Hematopoietic multipotent progenitor cell treated with erythropoietin and hydrocortisone succinate and interleukin-3 and kit ligand, for 15 days (in vitro differentiated cells): ENCODE measurements around the gene GHRHR.

Experiments used
- DNase-seq: peaks from one replicate; pipeline ENCODE4 v3.0.0-alpha.2; 2015; ENCODE audit warnings: low spot score

The GHRHR gene

DNA sequence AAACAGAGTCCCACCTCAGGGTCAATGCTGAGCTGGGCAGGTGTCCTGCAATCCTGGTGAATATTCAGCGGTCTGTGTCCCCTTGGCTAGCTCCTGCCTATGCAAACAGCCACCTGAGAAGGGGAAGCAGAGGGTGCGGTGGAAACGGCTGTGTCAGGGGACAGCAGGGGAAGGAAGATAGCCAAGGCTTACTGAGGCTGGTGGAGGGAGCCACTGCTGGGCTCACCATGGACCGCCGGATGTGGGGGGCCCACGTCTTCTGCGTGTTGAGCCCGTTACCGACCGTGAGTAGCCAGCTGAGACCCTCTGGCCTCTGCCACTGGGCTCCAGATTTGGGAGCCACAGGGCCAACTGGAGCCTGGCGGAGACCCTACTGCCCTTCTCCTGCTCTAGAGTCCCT is at the start of gene GHRHR:
Gene GHRHR (plus strand): TSS at position 112 of the 400 bp plus-strand sequence. CDS start 116 bp downstream, at position 228.
- DNase-seq, result no peak

DNA sequence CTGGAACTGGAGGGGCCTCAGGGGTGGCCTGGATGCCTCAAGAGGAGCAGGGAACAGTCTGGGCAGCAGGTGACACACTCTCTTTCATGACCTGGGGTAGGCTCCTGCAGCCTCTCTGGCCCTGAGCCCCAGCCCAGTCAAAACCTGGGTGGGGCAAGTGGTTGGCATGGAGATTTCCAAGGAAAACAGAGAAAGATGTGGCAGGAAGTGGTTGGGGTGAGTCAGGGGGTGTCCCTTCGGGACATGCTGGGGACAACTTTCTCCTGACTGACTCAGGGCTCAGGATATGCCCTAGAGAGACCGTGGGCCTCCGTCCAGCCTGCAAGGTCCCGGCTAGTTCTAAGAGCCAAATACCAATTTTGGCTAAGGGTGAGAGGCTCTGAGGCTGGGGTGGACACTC is 49.2 kb upstream of the GHRHR start:
- no peak for DNase-seq

DNA sequence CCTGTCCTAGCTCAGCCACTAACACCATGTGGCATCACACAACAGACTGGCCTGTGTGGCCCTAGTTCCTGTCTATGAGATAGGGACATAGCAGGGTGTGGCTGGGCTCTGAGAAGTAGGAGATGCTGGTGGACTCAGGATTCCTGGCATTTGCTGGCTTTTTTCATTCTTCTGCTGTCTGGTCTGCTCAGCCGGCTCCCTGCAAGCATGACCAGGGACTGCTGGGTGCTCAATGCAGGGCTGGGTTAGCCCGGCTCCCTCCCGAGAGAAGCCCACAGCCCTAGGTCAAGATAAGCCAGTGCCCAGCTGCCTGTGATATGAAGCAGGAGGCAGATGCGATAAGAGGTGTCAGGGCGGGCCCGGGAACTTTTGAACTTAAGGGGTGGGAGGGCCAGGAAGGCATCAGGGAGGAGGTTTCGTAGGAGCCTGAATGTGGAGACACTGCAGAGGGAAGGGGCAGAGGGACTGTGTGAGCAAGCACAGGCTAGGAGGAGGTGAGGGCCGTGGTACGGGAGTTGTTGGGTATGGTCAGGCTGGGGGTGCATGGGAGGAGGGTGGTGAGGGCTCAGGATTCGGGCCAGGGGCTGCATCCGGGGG is 48.6 kb upstream of the GHRHR start:
- peak; percentile 83 for DNase-seq

DNA sequence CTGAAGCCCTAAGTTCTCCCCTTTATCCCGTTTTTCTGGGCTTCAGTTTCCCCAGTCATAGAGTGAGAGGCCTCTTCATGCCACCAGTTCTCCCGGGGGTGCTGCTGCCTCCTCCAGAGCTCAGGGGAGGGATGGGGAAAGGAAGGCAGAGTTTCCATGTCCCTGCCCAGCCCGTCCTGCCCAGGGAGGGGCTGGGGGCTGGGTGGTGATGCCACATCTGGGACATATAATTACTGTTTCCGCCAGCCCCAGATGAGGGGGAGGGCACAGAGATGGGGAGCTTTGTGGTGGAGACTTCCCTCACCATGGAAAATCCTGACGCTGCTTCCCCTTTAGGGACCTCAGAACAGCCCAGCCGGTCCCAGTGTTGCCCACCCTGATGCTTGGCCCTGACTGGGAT is 48.0 kb upstream of the GHRHR start:
- DNase-seq, result no peak

DNA sequence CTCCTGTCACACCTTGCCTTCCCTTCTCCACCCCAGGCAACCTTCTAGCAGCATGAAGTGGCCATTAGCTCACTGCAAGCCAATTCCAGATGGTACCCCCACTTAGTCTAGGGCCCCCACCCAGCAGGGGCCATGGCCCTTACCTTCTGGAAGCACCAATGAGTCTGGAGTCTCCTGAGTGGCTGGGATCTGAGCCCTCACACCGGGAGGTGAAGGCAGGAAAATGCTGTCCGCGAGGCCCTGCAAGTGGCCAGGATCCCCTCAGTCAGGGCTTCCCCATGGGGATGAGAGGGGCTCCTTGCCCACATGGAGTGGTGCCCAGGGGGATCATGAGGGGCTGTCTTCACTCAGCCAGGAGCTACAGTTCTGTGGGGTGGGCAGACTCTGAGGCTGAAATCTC is 47.5 kb upstream of the GHRHR start:
- DNase-seq, result no peak

DNA sequence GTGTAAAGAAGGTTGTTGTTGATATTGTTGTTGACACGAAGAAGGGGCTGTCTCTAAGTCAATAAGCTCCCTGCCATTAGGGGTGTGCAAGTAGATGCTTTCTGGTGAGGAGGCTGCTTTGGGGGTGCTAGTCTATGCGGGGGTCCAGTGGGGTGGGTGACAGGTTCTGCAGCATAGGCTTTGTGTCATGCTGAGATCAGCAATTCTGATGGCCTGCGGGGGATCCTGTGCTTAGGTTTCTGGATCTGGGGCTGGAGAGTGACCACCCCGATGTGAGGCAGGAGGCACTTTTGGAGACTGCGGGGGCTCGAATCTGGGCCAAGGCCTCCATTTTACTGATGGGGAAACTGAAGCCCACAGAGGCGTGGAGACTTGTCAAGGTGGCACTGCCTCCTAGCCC is 47.0 kb upstream of the GHRHR start:
- no peak for DNase-seq

DNA sequence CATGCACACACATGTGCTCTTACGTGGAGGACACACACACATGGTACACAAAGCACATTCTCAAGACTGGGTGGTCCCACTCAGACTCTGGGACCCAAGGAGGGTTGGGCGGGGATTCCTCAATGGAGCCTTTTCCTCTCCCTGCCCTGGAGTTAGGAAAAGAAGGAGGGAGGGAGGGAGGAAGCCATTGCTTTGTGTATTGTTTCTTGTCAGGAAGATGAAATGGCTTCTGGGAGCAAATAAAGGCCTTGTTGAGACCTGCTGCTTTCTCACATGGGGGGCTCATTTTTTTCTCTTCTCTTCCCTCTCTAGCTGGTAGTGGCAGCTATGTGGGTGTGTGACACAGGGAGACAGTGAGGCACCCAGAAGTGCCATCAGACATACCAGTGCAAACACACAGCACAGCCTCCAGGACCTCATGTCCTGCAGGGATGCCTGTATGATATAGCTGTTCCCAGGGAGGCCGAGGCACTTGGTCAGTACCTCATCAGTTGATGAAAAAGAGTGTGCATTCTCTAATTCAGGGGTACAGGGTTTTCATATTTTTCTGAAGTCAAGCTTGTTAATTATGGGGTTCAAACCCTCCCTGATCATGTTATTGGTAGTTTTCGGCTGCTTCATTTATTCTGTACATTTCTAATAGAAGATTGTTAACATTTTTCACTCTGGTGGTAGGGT is 46.4 kb upstream of the GHRHR start:
- no peak for DNase-seq

DNA sequence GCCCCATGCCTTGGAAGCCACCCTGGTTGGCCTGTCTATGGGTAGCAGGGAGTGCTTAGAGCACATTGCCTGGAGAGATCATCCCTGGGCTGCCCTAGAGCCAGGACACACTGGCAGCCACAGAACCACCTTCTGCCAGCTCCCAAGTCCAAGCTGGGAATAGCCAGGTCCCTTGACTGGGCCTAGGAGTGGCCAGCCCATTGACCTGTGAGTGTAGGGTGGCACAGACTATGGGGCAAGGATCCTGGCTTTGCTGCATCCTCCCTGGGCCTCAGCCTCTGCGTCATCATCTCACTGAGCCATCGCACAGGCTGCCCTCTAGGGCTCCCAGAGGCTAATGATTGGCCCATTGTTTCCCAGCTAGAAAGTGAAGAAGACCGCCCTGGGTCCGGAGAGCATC is 45.1 kb upstream of the GHRHR start:
- no peak for DNase-seq

DNA sequence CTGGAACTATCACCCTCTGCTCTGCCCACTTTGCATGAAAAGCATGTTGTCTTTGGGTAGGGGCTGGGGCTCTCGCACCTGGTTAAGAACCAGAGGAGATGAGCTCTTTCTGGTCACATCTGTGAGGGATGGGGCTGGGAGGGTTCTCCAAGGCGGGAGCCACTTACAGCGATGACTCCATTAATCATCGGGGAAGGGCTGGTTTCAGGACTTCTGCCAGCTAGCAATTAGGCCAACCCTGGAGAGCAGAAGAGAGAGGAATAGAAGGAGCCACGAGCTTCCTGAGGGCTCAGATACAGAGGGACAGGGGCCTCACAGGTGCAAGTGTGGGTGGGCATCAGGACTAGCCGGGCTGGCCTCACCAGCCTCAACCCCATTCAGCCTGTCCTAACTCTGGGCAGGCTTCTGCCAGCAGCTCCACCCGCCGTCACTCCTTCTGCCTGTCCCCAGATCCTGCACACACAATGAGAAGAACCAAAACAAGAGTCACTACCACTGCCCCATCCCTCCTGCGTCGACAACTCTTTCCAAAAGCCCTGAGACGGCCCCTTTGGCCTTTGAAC is 43.7 kb upstream of the GHRHR start:
- peak; percentile 43 for DNase-seq

DNA sequence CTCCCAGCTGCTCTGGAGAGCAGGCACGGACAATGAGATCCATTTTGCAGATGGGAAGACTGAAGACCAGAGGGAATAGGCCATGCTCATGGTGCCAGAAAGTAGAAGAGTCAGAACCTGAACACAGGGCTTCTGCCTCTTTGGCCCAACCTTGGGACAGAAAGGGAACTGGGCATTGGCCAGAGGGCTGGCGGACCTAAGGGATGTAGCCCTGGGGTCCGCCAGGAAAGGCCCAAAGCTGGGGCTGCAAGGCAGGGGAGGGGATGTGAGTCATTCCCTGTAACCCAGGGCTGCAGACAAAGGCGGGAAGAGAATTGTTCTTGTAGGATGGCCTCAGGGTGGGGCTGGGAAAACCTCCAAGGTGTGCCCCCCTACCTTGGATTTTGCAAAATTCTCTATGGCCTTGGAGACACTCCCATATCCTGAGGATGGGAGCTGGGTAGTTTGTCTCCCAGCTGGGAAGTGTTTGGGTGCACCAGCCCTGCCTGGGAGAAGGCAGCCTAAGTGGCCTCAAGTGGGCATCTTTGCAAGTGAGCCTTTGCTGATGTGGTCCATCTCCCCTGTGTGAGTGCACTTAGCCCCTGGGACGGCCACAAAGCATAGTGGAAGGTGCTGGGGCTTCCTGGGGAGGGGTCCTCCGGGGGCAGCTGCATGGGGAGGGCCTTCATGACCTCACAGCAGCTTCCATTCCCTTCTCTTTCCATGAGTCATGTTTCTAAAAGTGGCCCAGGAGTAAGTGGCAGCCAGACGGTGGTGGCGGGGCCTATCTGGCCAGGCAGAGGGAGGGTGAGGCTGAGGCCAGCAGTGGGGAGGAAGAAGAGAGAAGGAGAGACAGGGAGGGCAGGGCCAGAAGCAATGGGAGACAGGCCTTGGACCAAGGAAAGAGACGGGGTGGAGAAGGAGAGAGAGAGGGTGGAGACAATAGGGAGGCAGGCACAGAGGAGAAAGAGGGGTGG is 42.9 kb upstream of the GHRHR start:
- peak; percentile 62 for DNase-seq

DNA sequence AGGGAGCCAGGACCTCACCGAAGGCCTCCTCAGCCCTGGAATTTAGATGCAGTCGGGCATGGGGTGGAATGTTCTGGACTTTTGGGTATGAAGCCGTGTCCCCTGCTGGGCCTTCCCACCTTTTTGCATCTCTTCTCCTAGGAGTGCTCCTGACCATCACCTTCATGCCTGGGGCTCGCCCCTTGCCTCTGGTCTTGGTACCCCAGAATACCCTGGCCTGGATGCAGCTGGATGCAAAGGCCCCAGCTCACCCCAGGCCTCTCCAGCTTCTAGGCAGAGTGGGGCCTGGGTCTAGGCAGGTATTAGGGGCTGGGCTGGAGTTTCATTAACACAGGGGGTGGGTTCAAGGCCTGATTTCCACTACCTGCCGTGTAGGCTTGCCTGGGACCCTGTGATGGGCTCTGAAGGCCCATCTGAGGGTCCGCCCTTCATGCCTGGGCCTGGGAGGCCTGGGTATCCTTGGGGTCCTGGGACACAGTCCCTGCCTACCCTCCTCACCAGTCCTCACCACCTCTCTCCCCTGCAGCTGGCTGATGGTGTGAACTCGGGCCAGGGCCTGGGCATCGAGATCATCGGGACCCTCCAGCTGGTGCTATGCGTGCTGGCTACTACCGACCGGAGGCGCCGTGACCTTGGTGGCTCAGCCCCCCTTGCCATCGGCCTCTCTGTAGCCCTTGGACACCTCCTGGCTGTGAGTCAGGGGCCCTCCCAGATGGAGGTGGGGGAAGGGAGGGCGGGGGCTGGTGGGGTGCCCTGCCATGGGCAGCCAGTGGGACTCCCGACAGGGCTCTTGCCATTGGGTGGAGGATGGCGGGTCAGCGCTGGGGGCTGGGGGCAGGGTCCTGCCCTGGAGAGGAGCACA is 42.0 kb upstream of the GHRHR start:
- no peak for DNase-seq

DNA sequence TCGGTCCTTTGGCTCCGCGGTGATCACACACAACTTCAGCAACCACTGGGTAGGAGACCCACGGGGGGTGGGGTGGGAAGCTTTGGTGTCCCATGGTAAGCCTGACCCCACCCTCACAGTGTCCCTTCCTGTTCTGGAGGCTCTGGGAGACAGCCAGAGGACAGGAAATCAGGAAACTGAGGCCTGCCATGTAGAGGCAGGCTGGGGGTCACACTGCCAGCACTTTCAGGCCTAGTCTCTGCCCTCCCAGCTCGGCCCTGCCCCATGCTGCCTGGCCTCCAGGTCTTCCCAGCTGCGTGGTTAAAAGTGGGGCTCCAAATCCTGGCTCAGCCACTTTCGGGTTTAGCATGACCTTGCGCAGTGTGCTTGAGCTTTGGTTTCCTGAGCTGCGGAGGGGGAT is 41.2 kb upstream of the GHRHR start:
- no peak for DNase-seq

DNA sequence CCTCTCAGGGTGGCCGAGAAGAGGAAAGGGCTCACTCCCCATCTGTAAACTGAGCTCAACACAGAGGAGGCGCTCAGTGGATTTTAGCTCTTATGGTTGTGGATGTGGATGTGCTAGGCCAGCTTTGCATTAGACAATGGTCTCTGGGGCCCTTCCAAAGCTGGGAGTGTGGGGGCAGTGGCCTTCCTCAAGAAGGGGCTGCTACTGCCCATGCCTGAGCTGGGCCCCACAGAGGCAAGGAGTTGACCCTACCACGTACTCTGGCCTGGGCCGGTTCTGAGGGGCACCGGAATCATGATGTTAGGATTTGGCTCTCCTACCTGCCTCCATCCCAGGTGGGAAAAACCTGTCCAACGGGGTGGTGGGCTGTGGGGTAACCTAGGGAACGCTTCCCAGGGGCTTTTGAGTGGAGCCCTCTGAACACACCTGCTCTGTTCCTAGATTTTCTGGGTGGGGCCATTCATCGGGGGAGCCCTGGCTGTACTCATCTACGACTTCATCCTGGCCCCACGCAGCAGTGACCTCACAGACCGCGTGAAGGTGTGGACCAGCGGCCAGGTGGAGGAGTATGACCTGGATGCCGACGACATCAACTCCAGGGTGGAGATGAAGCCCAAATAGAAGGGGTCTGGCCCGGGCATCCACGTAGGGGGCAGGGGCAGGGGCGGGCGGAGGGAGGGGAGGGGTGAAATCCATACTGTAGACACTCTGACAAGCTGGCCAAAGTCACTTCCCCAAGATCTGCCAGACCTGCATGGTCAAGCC is 40.6 kb upstream of the GHRHR start:
- DNase-seq, result no peak

DNA sequence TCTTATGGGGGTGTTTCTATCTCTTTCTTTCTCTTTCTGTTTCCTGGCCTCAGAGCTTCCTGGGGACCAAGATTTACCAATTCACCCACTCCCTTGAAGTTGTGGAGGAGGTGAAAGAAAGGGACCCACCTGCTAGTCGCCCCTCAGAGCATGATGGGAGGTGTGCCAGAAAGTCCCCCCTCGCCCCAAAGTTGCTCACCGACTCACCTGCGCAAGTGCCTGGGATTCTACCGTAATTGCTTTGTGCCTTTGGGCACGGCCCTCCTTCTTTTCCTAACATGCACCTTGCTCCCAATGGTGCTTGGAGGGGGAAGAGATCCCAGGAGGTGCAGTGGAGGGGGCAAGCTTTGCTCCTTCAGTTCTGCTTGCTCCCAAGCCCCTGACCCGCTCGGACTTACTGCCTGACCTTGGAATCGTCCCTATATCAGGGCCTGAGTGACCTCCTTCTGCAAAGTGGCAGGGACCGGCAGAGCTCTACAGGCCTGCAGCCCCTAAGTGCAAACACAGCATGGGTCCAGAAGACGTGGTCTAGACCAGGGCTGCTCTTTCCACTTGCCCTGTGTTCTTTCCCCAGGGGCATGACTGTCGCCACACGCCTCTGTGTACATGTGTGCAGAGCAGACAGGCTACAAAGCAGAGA is 39.9 kb upstream of the GHRHR start:
- DNase-seq, result no peak

DNA sequence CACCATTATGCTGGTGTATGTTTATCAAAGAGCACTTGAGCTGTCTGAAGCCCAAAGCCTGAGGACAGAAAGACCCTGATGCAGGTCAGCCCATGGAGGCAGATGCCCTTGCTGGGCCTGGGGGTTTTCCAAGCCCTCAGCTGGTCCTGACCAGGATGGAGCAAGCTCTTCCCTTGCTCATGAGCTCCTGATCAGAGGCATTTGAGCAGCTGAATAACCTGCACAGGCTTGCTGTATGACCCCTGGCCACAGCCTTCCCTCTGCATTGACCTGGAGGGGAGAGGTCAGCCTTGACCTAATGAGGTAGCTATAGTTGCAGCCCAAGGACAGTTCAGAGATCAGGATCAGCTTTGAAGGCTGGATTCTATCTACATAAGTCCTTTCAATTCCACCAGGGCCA is 39.1 kb upstream of the GHRHR start:
- DNase-seq, result no peak

DNA sequence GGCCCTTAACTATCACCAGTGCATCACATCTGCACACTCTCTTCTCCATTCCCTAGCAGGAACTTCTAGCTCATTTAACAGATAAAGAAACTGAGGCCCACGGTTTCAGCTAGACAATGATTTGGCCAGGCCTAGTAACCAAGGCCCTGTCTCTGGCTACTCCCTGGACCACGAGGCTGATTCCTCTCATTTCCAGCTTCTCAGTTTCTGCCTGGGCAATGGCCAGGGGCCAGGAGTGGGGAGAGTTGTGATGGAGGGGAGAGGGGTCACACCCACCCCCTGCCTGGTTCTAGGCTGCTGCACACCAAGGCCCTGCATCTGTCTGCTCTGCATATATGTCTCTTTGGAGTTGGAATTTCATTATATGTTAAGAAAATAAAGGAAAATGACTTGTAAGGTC is 38.6 kb upstream of the GHRHR start:
- no peak for DNase-seq

DNA sequence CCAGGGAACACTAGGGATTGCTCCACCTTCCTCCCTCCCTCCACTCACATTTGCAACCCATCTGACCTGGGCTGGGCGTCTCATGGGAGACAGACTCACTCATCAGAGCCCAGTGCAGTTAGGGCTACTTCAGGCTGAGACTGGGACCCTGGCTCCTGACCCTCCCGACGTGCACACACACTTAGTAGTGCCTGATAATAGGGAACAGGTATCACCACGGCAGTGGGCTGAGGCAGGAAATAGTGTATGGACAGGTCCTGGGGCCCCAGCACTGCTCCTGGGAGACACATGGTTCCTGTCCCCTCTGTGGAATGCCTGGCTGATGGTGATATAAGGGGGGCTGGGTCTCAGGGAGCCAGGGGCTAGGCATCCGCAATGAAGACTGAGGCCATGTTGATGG is 37.8 kb upstream of the GHRHR start:
- DNase-seq, result no peak

DNA sequence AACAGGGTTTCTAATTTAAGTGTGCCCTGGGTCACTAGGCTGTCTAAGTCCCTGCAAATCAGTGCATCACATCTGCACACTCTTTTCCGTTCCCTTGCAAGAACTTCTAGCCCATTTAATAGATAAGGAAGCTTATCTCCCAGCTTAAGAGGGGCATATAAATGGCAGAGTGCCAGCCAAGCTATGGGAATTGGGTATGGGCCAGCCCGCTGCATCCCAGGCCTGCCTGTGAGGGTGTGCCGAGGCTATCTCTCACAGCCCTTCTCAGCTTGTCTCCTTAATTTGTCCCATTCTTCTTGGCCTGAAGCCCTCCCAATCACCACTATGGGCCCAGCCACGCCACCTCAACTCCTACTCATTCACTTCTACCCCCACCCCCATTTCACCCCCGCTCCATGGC is 37.4 kb upstream of the GHRHR start:
- peak; percentile 83 for DNase-seq

DNA sequence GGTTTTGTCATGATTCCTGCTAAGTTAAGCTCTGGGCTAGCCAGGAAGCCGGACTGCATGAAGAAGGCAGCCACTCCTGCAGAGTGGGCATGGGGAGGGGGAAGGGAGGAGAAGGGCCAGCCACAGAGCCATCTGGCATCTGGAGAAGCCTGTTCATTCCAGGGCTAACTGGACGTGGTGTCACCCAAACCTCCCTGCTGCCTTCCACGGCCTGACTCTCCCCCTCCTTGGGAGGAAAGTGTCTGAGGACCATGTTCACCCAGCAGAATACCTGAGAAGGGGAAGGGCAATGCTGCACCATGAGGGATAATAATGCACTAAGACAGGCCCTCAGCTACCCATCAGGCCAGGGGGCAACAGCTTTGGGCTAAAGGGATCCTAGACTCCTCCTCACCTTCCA is 36.7 kb upstream of the GHRHR start:
- no peak for DNase-seq

DNA sequence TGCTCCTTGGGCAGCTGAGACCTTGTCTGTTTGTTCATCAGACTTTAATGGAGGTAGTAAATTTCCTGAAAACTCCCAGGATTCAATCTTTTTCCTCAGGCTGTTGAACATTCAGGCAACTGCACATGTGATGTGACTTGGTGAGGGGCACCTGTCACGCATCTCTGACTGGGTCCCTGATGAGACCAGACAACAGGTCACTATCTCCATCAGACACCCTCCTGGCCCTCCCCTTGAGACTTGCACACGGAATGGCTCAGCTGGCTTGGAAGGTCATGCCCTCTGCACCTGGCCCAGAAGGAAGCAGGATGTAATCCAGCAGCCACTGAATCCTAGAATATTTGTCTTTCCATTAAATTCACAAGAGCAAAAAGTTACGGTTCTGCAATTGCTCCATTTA is 36.2 kb upstream of the GHRHR start:
- DNase-seq, result no peak
